ENCODE measurements around the gene MRPL27.

GRCh38 chr17:50352072-50352692, 20.8 kb downstream of the MRPL27 start:
- TF ChIP-seq CTCF (IDR thresholded peaks at IDR 0.05) = no peak
- no peak for TF ChIP-seq EP300 (IDR thresholded peaks at IDR 0.05)
- TF ChIP-seq POLR2A (IDR thresholded peaks at IDR 0.05) = no peak
- TF ChIP-seq POLR2AphosphoS5 (IDR thresholded peaks at IDR 0.05) = no peak

Measured in upper lobe of left lung (tissue), 4 donors.